GM19351 (cell line): Measurements from ENCODE around the gene CFAP99.

Experiments
- ATAC-seq: cut with Tn5 transposase; IDR thresholded peaks from one replicate; pipeline ENCODE4 v1.9.1; 2021; ENCODE audit warnings: mild to moderate bottlenecking, moderate library complexity; ENCODE audit not compliant: unreplicated experiment

The CFAP99 gene

GRCh38 chr4:2390784-2391421, 27.9 kb upstream of the CFAP99 start:
- no peak for ATAC-seq

DNA sequence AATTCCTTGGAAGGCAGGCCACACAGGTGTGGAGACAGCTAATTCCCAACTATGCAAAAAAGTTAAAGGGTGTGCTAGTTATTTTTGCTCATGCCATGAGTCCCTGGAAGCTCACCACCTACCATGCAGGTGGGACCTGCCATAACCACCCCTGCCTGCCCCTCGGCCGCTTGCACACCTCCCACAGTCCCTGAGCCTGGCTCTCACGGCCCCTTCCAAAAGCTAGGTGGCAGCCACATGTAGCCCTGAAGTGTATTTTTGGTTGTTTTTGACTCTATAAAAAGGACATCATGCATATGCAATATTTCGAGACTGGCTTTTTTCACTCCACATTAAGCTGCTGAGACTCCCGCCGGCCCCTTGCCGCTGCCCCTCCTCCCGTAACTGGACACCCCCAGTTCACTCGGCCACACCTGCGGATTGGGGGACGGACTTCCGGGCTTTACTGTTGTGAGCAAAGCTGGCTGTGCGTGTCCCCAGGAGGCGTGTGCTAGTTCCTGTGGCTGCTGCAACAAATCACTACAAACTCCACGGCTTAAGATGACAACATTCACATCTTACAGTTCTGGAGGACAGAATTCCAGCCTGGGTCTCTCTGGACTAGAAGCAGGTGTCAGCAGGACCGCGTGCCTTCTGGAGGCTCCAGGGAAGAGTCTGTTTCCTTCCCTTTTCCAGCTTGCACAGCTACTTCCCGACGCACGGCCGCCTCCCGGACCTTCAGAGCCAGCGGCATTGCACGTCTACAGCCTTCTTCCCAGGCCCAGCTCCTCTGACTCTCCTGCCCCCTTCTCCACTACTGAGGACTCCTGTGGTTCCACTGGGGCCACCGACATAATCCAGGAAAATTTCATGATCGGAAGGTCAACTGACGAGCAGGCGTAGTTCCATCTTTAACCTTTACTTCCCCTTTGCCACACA, 25.1 kb upstream of the CFAP99 start:
- no peak for ATAC-seq

- no peak for ATAC-seq
These were observed 24.2 kb upstream of the CFAP99 start for GRCh38 chr4:2394528-2394927.

DNA sequence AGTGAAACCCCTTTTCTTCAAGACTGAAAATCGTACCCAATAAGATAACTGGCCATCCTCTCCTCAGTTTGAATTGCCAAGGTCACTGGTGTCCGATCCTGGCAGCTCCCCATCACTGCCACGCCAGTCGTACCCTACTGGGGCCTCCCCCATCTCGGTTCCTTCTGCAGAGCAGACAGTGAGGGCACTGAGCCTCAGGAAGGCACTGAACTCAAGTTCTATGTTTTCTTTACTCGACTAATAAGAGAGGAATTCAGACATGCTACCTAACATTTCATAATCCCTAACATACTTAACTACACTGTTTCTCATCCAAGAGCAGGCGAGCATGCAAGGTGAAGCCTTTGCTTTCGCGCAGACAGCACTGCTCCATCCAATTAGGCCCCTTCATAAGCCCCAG, 23.7 kb upstream of the CFAP99 start:
- no peak for ATAC-seq

- ATAC-seq: no peak
These were observed 23.2 kb upstream of the CFAP99 start for GRCh38 chr4:2395584-2395983.

GRCh38 chr4:2396781-2397368, 21.9 kb upstream of the CFAP99 start:
- no peak for ATAC-seq

- ATAC-seq: no peak
These were observed 21.0 kb upstream of the CFAP99 start for GRCh38 chr4:2397596-2398379.

DNA sequence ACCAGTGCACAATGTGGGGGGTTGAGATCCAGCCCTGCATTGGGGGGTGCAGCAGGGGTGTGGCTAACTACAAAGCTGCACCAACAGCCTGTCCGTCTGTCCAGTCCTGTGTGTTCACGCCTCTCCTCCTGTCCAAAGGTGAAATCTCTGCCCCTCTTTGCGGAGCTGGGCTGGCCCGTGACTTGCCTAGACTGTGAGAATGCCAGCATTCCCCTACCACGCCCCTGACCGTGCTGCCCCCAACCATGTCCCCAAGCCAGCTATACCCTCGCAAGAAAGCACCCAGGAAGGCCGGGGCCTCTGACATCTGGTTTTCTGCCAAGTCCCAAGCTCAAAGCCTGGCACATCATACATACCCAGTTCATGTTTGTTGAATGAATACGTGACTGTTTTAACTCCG, 19.5 kb upstream of the CFAP99 start:
- ATAC-seq: no peak

DNA sequence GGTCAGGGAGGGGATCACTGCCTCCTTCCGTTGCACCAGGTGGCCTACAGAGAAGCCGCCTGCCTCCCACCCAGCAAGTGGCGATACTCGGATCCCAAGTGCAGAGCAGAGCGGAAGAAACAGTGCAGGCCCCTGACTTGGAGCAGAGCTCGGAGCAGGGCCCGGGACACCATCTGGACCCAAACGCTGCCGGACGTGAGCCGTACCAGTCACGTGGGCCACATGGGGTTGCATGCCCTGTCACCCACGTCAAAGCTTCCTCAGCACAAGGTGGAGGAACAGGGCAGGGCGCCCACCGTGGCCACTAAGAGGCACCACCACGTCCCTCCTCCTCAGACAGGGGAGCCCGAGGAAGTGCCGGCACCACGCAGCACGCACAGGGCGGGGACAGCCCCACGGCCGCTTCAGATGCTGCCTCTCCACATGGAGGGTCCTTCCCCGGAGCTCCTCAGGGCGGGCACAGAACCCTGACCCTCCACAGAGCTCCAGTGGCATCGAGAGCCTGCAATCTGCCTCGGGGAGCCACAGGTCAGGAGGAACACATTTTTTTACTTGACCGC, 19.0 kb upstream of the CFAP99 start:
- no peak for ATAC-seq

DNA sequence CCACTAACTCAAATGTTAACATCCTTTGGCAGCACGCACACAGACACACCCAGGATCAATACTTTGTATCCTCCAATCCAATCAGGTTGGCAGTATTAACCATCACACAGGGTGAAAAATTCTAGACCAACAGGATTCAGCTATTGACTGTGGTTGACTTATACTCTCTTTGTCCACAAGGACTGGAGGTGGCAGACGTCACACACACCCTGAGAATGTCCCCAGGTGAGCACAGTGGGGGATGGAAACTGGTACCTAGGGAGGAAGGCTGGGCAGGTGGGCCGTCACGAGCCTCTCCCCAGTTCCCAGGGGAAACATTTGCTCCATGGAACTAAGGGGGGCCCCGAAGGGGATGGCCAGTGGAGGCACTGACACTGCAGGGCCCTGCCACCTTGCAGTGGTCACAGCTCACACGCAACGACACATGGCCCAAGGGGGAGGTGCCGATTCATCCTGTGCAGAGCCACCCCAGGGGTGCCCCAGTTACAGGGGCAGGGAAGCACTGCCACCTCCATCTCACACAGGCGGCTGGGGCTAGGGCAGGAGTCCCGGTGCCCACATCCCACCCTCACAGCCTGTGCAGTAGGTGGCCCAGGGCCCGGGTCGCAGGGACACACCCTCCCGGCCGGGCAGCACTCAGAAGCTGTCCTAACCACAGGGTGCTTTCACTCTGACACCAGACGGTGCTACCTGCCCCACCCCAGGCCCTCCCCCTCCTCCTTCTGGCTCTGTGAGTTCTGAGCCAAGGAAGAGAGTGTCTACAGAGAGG, 17.7 kb upstream of the CFAP99 start:
- ATAC-seq: no peak

GRCh38 chr4:2401610-2401983, 17.2 kb upstream of the CFAP99 start:
- ATAC-seq: no peak

GRCh38 chr4:2402048-2402842, 16.5 kb upstream of the CFAP99 start:
- no peak for ATAC-seq

DNA sequence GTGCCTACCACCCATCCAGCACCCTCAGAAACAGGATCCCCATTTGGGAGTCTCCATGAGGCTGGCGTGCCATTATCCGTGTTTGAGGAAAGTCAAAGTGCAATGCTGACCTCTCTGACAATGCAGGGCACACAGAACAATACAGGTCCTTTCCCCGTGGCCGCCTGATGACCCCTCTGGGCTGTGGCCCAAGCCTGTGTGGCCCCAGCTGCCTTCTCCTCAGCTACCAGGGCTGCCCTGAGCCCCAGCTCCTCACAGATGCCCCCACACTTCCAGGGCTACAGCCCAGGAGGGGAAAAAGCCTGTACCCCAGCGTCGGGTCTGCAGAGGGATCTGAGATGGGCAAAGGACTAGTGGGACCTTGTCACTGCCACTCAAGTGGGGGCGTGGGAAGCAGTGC, 15.8 kb upstream of the CFAP99 start:
- no peak for ATAC-seq

GRCh38 chr4:2406406-2406805, 12.3 kb upstream of the CFAP99 start:
- no peak for ATAC-seq

- ATAC-seq: no peak
These were observed 11.8 kb upstream of the CFAP99 start for GRCh38 chr4:2406920-2407319.

DNA sequence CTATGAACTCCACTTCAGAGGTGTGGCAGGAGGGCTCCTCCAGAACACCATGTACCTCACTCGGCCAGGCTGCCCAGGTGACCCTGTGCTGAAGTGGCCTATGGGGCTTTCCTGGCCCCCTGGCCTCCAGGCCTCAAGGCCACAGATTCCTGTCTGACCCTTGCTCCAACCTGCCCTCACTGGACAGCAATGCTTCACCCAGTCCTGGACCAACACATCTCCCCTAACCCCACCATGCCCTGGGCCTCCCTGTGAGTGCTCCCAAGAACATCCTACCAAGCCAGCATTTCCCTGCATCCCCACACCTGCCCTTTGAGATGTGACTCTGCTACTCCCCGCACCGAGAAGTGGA, 10.8 kb upstream of the CFAP99 start:
- no peak for ATAC-seq

DNA sequence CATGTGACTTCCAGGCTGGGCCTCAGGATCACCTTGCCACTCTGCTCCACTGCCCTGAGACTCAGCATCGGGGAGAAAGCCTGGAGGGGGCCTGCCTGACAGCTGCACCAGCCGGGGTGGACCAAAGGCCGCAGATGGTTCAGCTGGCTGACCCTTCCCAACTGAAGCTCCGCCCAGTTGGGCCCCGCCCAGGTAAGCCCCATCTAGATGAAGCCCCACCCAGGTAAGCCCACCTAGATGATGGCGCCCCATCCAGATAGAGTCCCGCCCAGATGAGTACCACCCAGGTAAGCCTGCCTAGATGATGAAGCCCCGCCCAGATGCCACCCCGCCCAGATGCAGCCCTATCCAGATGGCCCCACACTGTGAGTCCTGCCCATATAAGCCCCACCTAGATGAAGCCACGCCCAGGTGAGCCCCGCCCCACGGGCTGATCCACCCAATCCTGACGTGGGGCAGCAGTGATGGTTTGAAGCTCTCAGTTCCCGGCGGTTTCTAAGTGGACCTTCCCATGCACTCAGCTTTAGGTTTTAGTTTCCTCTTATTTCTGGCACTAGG, 10.3 kb upstream of the CFAP99 start:
- ATAC-seq: no peak

DNA sequence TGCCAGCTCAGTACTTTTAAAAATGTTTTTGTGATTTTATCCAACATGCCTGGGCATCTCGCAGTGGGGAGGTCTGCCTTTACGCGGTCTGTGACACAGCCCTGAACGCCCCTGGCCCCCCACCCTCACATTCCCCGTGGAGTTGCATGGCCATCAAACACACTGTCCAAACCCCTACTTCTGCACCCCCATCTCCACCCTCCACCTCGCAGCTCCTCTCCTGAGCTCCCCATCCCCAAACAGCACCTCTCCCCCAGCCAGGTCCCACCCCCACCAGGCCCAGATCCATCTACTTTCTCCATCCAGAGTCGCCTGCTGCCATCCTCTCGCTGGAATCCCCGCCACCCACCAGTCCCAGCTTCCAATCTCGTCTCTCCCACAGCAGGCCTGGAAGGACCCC, 9.8 kb upstream of the CFAP99 start:
- no peak for ATAC-seq

DNA sequence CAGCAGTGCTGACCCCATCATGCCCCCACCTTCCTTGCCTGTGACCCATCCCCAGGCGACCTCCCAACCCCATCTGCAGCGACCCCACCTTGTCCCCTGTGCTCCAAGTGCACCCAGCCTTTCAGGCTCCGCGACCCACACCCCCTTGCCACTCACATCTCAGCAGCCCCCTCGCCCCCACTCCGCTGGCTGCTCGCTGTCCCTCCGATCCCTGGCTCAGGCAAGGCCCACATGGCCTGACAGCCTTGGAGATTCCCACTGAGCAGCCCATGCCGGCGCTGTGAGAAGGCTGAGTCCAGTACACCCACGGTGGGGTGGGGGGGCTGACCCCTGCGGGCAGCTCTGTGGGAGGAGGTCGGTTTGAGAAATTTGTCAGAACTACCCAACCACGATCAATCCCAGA, 9.4 kb upstream of the CFAP99 start:
- no peak for ATAC-seq
